ENCODE data around the gene GTF3C1.
A peak's percentile ranks its signal among the peaks of the same experiment; 100 is the strongest.
"Not testable (repeated sequence)": the region's sequence is repeated elsewhere in the genome, so short reads cannot be mapped to it uniquely, and the experiment has no call there.

Gene GTF3C1

DNA sequence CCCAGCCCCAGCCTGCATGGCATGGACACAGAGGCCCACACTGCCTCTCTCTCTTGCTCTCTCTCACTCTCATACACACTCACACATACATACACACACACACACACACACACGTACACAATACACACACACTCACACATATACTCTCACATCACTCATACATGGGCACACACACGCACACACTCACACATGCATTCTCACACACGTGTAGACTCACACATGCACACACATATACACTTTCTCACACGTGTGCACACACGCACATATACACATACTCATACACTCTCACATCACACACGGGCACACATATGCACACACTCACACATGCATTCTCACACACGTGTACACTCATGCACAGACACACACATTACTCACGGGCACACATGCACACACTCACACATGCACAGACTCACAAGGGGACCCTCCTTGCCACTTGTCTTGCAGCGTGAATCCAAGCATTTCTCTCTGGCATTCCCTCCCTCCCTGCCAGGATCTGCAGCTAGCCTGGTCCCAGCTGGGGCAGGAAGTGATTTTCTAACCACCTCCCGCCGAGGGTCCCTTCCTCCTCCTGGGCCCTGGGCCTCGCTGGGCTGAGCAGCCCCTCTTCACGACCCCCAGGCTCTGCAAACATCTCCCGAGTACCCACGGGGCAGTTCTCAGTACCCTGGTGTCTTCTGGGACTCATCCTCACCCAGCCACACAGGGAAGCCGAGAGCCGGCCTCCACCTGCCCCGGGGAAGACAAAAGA is 110.3 kb downstream of the GTF3C1 start:
- no peak for DNase-seq

- DNase-seq = no peak
Observed at GRCh38 chr16:27437946-27438345, 111.8 kb downstream of the GTF3C1 start.

DNA sequence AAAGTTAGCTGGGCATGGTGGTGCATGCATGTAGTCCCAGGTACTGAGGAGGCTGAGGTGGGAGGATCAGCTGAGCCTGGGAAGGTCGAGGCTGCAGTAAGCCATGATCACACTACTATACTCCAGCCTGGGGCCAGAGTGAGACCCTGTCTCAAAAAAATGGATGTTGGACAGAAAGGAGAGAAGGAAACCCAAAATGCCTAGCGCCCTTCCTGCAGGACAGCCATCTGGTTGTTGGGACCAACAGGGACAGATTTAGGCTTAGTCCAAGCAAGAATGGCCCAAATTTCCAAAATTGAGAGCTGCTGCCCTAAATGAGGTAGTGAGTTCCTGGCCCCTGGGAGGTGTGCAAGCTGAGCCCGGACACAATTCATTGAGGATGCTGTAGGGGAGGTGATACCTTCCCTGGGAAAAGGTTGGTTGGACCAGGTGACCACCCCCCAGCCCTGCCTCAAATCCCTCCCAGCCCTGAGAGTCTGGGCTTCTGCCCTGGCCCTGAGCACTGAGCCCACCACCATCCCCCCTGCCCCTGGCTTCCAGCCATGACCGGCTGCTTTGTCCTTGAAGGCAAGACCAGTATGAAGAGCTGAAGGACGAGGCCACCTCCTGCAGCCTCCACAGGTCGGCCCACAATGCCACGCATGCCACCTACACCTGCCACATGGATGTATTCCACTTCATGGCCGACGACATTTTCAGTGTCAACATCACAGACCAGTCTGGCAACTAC is 112.6 kb downstream of the GTF3C1 start:
- DNase-seq = no peak

- DNase-seq = no peak
Observed at GRCh38 chr16:27436065-27436464, 113.6 kb downstream of the GTF3C1 start.

- not testable (repeated sequence) for DNase-seq
Observed at GRCh38 chr16:27435146-27435545, 114.6 kb downstream of the GTF3C1 start.

GRCh38 chr16:27434141-27435051 is 115.3 kb downstream of the GTF3C1 start:
- DNase-seq = no peak

DNA sequence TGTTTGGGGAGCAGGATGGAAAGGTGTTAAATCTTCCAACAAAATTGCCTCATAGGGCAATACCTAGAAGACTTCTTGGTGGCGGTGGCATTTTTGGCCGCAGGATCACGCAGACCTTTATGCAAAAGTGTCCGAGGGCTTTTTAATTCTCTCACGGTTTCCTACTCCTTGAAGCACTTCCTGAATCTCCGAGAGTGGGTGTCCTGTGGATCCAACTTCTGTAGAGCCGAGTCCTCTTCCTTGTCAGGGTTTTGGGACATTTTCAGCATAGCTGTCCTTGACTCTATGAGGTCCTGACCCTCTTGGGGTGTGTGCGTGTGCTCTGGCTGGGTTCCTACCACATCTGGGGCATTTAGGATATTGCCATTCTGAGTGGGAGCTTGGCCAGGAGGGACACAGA is 116.1 kb downstream of the GTF3C1 start:
- no peak for DNase-seq

GRCh38 chr16:27433191-27433590 is 116.5 kb downstream of the GTF3C1 start:
- DNase-seq = peak; percentile 6

- DNase-seq = peak; percentile 89
Observed at GRCh38 chr16:27432558-27432957, 117.2 kb downstream of the GTF3C1 start.

- peak; percentile 38 for DNase-seq
Observed at GRCh38 chr16:27431773-27432532, 117.8 kb downstream of the GTF3C1 start.

- no peak for DNase-seq
Observed at GRCh38 chr16:27430923-27431484, 118.7 kb downstream of the GTF3C1 start.

DNA sequence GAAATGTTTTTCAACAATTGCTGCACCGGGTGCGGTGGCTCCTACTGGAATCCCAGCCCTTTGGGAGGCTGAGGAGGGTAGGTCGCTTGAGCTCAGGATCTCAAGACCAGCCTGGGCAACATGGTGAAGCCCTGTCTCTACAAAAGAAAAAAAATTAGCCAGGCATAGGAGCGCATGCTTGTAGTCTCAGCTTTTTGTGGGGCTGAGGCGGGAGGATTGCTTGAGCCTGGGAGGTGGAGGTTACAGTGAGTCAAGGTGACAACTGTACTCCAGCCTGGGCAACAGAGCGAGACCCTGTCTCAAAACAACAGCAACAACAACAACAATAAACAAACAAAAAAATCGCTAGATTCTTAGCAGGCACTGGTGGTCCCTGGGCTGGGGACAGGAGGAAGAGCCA is 119.2 kb downstream of the GTF3C1 start:
- DNase-seq = no peak

DNA sequence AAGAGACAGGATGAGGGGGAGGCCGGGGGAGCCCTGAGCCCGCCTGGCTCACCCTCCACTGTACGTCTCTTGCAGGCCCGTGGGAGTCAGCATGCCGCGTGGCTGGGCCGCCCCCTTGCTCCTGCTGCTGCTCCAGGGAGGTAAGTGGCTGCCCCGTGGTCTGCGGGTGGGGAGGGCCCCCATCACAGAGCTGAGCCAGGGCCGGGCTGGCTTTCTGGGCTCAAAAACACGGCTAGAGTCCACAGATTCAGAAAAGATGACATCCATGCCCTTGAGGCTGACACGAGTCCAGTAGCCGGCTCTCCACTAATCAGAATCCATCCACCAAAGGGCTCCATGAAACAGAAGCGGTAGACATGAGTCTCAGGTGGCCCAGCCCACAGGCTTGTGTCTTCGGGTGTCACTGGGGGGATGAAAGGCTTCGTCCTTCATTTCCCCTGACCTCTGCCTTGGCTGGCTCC is 119.7 kb downstream of the GTF3C1 start:
- DNase-seq = no peak

DNA sequence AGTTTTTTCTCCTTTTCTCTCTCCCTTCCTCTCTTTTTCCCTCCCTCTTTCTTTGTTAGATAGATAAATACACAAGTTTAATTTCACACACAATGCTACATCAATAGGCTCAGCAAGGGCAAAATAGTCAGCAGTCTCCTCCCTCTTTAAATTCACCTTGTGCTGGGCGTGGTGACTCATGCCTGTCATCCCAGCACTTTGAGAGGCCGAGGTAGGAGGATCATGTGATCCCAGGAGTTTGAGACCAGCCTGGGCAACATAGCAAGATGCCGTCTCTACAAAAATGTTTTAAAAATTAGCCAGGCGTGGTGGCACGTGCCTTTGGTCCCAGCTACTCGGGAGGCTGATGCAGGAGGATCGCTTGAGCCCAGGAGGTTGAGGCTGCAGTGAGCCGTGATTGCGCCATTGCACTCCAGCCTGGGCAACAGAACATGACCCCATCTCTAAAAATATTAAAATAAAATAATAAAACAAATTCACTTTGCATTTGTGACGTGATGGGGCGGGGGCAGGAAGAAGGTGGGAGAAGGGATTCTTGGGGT is 120.3 kb downstream of the GTF3C1 start:
- DNase-seq = no peak

GRCh38 chr16:27428026-27428785 is 121.5 kb downstream of the GTF3C1 start:
- no peak for DNase-seq

DNA sequence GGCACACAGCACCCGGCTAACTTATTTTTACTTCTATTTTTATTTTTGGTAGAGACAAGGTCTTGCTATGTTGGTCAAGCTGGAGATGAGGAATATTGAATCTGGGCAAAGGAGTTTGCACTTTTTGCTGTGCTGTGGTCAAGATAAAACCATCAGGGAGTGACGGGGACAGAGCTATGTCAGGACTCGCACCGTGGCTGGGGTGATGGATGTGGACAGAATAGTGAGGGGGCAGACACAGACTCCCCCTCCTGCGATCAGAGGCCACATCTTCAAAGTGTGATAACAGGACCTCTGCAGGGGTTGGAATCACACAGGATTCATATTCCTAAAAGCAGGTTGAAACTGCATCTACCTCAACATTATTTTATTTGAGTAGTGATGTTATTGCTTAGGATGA is 122.2 kb downstream of the GTF3C1 start:
- DNase-seq = no peak

- peak; percentile 95 for DNase-seq
Observed at GRCh38 chr16:27426423-27427408, 123.0 kb downstream of the GTF3C1 start.

GRCh38 chr16:27425961-27426360 is 123.8 kb downstream of the GTF3C1 start:
- DNase-seq = no peak

- no peak for DNase-seq
Observed at GRCh38 chr16:27424772-27425498, 124.8 kb downstream of the GTF3C1 start.

Data from kidney glomerular epithelial cell (primary cell).